Gastrocnemius medialis (tissue), 4 donors: ENCODE data around the gene PRM2.

Experiments used
- CTCF ChIP-seq, 5 experiments: fragments of 450-650 bp in 3 of 5; fragments of 200-600 bp in 2 of 5; sonication (generic) in 2 of 5; IDR thresholded peaks in 4 of 5; conservative IDR thresholded peaks in 1 of 5; 1 replicate in 4 of 5; 2 replicates in 1 of 5; pipeline ENCODE4 v1.5.1; 2016 to 2019; ENCODE audit warnings: antibody characterized with exemption in 5 of 5, mild to moderate bottlenecking in 3 of 5, moderate library complexity in 3 of 5
- POLR2A ChIP-seq, 2 donors: fragments of 450-650 bp; IDR thresholded peaks; one replicate each; pipeline ENCODE4 v1.6.1; 2017; ENCODE audit warnings: antibody characterized with exemption in 2 of 2, mild to moderate bottlenecking in 2 of 2, moderate library complexity in 2 of 2

- TF ChIP-seq CTCF (IDR thresholded peaks at IDR 0.05 in 4 of 5, conservative IDR thresholded peaks at IDR 0.05 in 1 of 5) (no peak), POLR2A (IDR thresholded peaks at IDR 0.05) (no peak)
Observed at GRCh38 chr16:11232302-11232851, 43.9 kb downstream of the PRM2 start.
